H1 (cell line): Measurements from ENCODE around the gene ZBTB25. TPM values are rescaled to one million over a fixed set of nuclear protein-coding genes. Genes with fewer than 3 reads are reported as not detected.

Source experiments
- BCL11A ChIP-seq, 2 experiments: IDR thresholded peaks; one replicate each; pipeline ENCODE4 v1.6.1; 2011; ENCODE audit warnings: low read depth in 2 of 2, low read length in 2 of 2, mild to moderate bottlenecking in 2 of 2
- BRCA1 ChIP-seq: IDR thresholded peaks from 2 replicates; pipeline ENCODE4 v1.6.1; 2012; ENCODE audit warnings: low read depth, low read length, improper control_type of control experiment
- CBX5 ChIP-seq: fragments of 300-800, 300-1000 bp; sonication (generic); IDR thresholded peaks from 2 replicates; pipeline ENCODE4 v1.7.1; 2016; ENCODE audit warnings: antibody characterized with exemption, low read length, low read depth
- KDM4A ChIP-seq: IDR thresholded peaks from one replicate; pipeline ENCODE4 v1.7.1; 2012; ENCODE audit warnings: low read depth, mild to moderate bottlenecking, moderate library complexity, low read length, inconsistent platforms; ENCODE audit not compliant: severe bottlenecking
- SAP30 ChIP-seq: fragments of 300-600 bp; sonication (generic); IDR thresholded peaks from 2 replicates; pipeline ENCODE4 v1.7.1; 2012; ENCODE audit warnings: low read length, moderate library complexity, mild to moderate bottlenecking, inconsistent platforms; ENCODE audit not compliant: insufficient read depth, insufficient replicate concordance
- SIX5 ChIP-seq: IDR thresholded peaks from 2 replicates; pipeline ENCODE4 v1.6.1; 2011; ENCODE audit warnings: mild to moderate bottlenecking, low read depth, low read length
- polyA plus RNA-seq, 7 experiments: library from polyadenylated mRNA; depleted of rRNA in 3 of 7; stranded (reverse) in 5 of 7; unstranded in 2 of 7; fragments of >200 nt in 5 of 7; fragments of 200-250 nt in 2 of 7; gene quantifications; 1 replicate in 5 of 7; 2 replicates in 1 of 7; 4 replicates in 1 of 7; pipeline versions ENCODE4 v1.2.1 to v1.2.3, GENCODE V29; 2011 to 2013; ENCODE audit warnings: missing spikeins in 2 of 7, mixed read lengths in 2 of 7
- total RNA-seq: library from RNA; stranded (reverse); fragmentation: NEBNext Ultra II Directional; extraction: Animal tissue kit (Norgen Biotek cat#: 25700); gene quantifications from 2 replicates; pipeline ENCODE4 v1.2.1, GENCODE V29; 2021

Gene ZBTB25
- total and polyA plus RNA-seq, 2 of the 8 experiments (the other 6 are each of a cell fraction or from before 2014, with no cell fraction given) = 5.4 to 11.4 TPM

DNA sequence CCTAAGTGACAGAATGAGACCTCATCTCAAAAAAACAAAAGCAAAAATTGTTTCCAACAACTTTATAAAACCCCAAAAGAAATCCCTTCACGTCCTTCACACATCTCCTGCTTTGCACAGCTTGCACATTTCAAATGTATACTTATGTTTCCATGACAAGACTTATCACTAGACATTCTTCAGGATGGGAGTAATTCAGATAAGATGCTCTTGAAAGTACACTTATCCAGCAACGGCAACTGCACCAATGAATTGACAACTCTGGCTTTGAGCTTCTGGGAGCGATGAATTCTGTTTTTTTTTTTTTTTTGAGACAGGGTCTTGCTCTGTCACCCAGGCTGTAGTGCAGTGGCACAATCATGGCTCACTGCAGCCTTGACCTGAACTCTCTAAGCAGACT, 69.1 kb downstream of the ZBTB25 start (continued):
- no peak for TF ChIP-seq SAP30
- no peak for TF ChIP-seq BRCA1
- TF ChIP-seq KDM4A = no peak
- no peak for TF ChIP-seq SIX5
- no peak for TF ChIP-seq CBX5
- no peak for TF ChIP-seq BCL11A (IDR thresholded peaks at IDR 0.05; ENCODE audit: low read depth in 2 of 2, low read length in 2 of 2)
